Measurements from ENCODE around the gene FAM117B.

DNA sequence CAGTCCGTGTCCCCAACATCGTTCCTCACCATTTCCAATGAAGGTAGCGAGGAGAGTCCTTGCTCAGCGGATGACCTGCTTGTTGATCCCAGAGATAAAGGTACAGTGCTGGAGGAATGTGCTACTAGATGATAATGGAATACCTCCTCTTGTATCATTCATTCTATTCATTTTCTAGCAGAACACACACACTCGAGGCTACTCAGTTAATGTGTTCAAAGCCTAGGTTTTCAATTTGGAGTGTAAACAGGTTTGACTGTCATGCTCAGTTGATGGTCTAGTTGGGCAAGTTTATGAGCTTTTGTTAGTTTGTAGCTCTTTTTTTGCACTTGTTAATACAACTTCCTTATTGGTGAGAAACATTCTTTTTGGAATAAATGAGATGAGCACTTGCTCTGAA, 122.6 kb downstream of the FAM117B start:
- TF ChIP-seq, protein P1, sequence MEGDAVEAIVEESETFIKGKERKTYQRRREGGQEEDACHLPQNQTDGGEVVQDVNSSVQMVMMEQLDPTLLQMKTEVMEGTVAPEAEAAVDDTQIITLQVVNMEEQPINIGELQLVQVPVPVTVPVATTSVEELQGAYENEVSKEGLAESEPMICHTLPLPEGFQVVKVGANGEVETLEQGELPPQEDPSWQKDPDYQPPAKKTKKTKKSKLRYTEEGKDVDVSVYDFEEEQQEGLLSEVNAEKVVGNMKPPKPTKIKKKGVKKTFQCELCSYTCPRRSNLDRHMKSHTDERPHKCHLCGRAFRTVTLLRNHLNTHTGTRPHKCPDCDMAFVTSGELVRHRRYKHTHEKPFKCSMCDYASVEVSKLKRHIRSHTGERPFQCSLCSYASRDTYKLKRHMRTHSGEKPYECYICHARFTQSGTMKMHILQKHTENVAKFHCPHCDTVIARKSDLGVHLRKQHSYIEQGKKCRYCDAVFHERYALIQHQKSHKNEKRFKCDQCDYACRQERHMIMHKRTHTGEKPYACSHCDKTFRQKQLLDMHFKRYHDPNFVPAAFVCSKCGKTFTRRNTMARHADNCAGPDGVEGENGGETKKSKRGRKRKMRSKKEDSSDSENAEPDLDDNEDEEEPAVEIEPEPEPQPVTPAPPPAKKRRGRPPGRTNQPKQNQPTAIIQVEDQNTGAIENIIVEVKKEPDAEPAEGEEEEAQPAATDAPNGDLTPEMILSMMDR (IDR thresholded peaks at IDR 0.05; ENCODE audit: insufficient read depth, low read depth, low read length): no peak
- TF ChIP-seq EZH2 (IDR thresholded peaks at IDR 0.05; ENCODE audit: insufficient read depth, low read length): no peak
